ENCODE data around the gene CES5A. TPM values are rescaled to one million over a fixed set of nuclear protein-coding genes. Genes with fewer than 3 reads are reported as not detected.
"Not testable (repeated sequence)": the region's sequence is repeated elsewhere in the genome, so short reads cannot be mapped to it uniquely, and the experiment has no call there.

Gene CES5A
- total and polyA plus RNA-seq, 11 donors, result 0.10 to 0.51 (median 0.20) TPM; not detected in 8

GRCh38 chr16:55815320-55815719 lies 59.9 kb downstream of the CES5A start:
- 42 to 58% (median 50%) methylated on average over 3 to 4 of the region's 4 CpGs for WGBS, 4 donors
- no peak for ATAC-seq
- Histone ChIP-seq H3K4me1 (no peaks in the 10 kb centered on the region), H3K4me3 (no peak overlapping the region), H3K27ac (no peak overlapping the region), H3K36me3 (no peaks in the 10 kb centered on the region), H3K9me3 (no peaks in the 10 kb centered on the region), H3K27me3 (peaks cover 0 to 10% (median 0%) of the 10 kb centered on the region in 9 donors)
- no peak for DNase-seq
- intact Hi-C loops (cut with DNase I), result no loop called here
- TF ChIP-seq CTCF (IDR thresholded peaks at IDR 0.05) (no peak), POLR2A (IDR thresholded peaks at IDR 0.05) (no peak)

GRCh38 chr16:55814174-55814573 lies 61.0 kb downstream of the CES5A start:
- intact Hi-C loops (cut with DNase I); H3K36me3 ChIP-seq; H3K9me3 ChIP-seq; H3K4me1 ChIP-seq; DNase-seq; H3K4me3 ChIP-seq; ATAC-seq; H3K27ac ChIP-seq: not testable (repeated sequence)
- WGBS, 4 donors, result 40 to 87% (median 60%) methylated on average over 2 of the region's 2 CpGs
- peaks cover 0 to 11% (median 0%) of the 10 kb centered on the region in 9 donors for H3K27me3 ChIP-seq

- H3K36me3 ChIP-seq; H3K9me3 ChIP-seq; intact Hi-C loops (cut with DNase I); ATAC-seq; H3K27ac ChIP-seq; H3K4me3 ChIP-seq; DNase-seq; H3K4me1 ChIP-seq: not testable (repeated sequence)
- peaks cover 0 to 11% (median 0%) of the 10 kb centered on the region in 9 donors for H3K27me3 ChIP-seq
- 81 to 85% (median 82%) methylated on average over 6 to 8 of the region's 9 CpGs for WGBS, 4 donors
These were observed 61.4 kb downstream of the CES5A start for GRCh38 chr16:55813730-55814129.

GRCh38 chr16:55812951-55813350 lies 62.2 kb downstream of the CES5A start:
- Histone ChIP-seq H3K27ac (no peak overlapping the region), H3K36me3 (no peaks in the 10 kb centered on the region), H3K9me3 (no peaks in the 10 kb centered on the region), H3K27me3 (peaks cover 0 to 11% (median 0%) of the 10 kb centered on the region in 9 donors), H3K4me3 (no peak overlapping the region), H3K4me1 (no peaks in the 10 kb centered on the region)
- no peak for ATAC-seq
- no peak for DNase-seq
- intact Hi-C loops (cut with DNase I), result no loop called here
- TF ChIP-seq CTCF (IDR thresholded peaks at IDR 0.05), result no peak
- no peak for TF ChIP-seq POLR2A (IDR thresholded peaks at IDR 0.05)
- 51 to 81% (median 72%) methylated on average over 2 of the region's 2 CpGs for WGBS, 4 donors

- no peaks in the 10 kb centered on the region for H3K4me1 ChIP-seq
- TF ChIP-seq POLR2A (IDR thresholded peaks at IDR 0.05) (no peak), CTCF (IDR thresholded peaks at IDR 0.05) (no peak)
- no peak overlapping the region for H3K4me3 ChIP-seq
- WGBS, 4 donors, result 59 to 70% (median 61%) methylated on average over 4 of the region's 4 CpGs
- H3K27ac ChIP-seq, result no peak overlapping the region
- H3K27me3 ChIP-seq, result peaks cover 0 to 8% (median 0%) of the 10 kb centered on the region in 9 donors
- intact Hi-C loops (cut with DNase I), result no loop called here
- no peaks in the 10 kb centered on the region for H3K9me3 ChIP-seq
- DNase-seq (no peak), ATAC-seq (no peak)
- no peaks in the 10 kb centered on the region for H3K36me3 ChIP-seq
These were observed 63.4 kb downstream of the CES5A start for GRCh38 chr16:55811811-55812210.

Data from heart left ventricle (tissue), 16 donors.